CD4-positive, alpha-beta T cell (primary cell): ENCODE results near the gene TMTC3. TPM values are rescaled to one million over a fixed set of nuclear protein-coding genes. Genes with fewer than 3 reads are reported as not detected.

Experiments
- ATAC-seq: fragments of 200-7000 bp; cut with Tn5 transposase; one replicate; pipeline ENCODE4 v1.10.0; 2022; ENCODE audit warnings: mild to moderate bottlenecking; ENCODE audit not compliant: poor library complexity
- CTCF ChIA-PET: fragments of 350-600 bp; sonication (Branson Sonifier 250); formaldehyde crosslinking; loops from one replicate; lab custom pipeline; 2021; ENCODE audit warnings: antibody characterized with exemption, inconsistent platforms; lab: Charles Lee
- POLR2A ChIA-PET: fragments of 350-600 bp; sonication (Branson Sonifier 250); formaldehyde crosslinking; loops from one replicate; lab custom pipeline; 2021; ENCODE audit warnings: antibody characterized with exemption, inconsistent platforms; lab: Charles Lee
- DNase-seq, 14 experiments: peaks; one replicate each; pipeline ENCODE4 v3.0.0-alpha.2; 2013 to 2020; ENCODE audit warnings: mixed read lengths in 2 of 14
- H3K27ac ChIP-seq, 2 donors: one replicate each; pipeline versions ENCODE4 v1.5.1 to v1.7.0; 2013; ENCODE audit warnings: low read length in 2 of 2, low read depth in 1 of 2, mild to moderate bottlenecking in 1 of 2
- H3K27me3 ChIP-seq, 2 experiments: 1 replicate in 1 of 2; 2 replicates in 1 of 2; pipeline versions ENCODE4 v1.6.1 to v1.7.0; 2013; ENCODE audit warnings: low read length in 2 of 2, control low read depth in 1 of 2, mild to moderate bottlenecking in 1 of 2, moderate library complexity in 1 of 2; ENCODE audit not compliant: insufficient read depth in 2 of 2, control insufficient read depth in 1 of 2
- H3K36me3 ChIP-seq: one replicate; pipeline ENCODE4 v1.6.1; 2013; ENCODE audit warnings: low read length, control low read depth; ENCODE audit not compliant: insufficient read depth
- H3K4me1 ChIP-seq: one replicate; pipeline ENCODE4 v1.6.1; 2013; ENCODE audit warnings: low read length, control low read depth; ENCODE audit not compliant: insufficient read depth
- H3K4me3 ChIP-seq: one replicate; pipeline ENCODE4 v1.5.1; 2013; ENCODE audit warnings: mild to moderate bottlenecking, low read length, moderate library complexity
- H3K9me3 ChIP-seq, 2 experiments: 1 replicate in 1 of 2; 2 replicates in 1 of 2; pipeline versions ENCODE4 v1.6.1 to v1.7.0; 2013; ENCODE audit warnings: low read length in 2 of 2, mild to moderate bottlenecking in 2 of 2, control low read depth in 1 of 2, moderate library complexity in 1 of 2; ENCODE audit not compliant: control insufficient read depth in 1 of 2, insufficient read depth in 1 of 2
- H3K27ac Mint-ChIP-seq: one replicate; pipeline ENCODE4 v1.8.0; 2020; ENCODE audit warnings: mixed read lengths
- H3K27me3 Mint-ChIP-seq: one replicate; pipeline ENCODE4 v1.8.0; 2021; ENCODE audit warnings: mixed read lengths
- H3K36me3 Mint-ChIP-seq: one replicate; pipeline ENCODE4 v1.8.0; 2021; ENCODE audit warnings: low read depth, mixed read lengths
- H3K4me1 Mint-ChIP-seq: one replicate; pipeline ENCODE4 v1.8.0; 2021; ENCODE audit warnings: low read depth, mixed read lengths
- H3K4me3 Mint-ChIP-seq: one replicate; pipeline ENCODE4 v1.8.0; 2020; ENCODE audit warnings: mild to moderate bottlenecking, mixed read lengths
- H3K9me3 Mint-ChIP-seq: one replicate; pipeline ENCODE4 v1.8.0; 2020; ENCODE audit warnings: mixed read lengths
- CTCF ChIP-seq: fragments of 200-600 bp; IDR thresholded peaks from one replicate; pipeline ENCODE4 v1.8.0; 2022; ENCODE audit warnings: antibody characterized with exemption, mild to moderate bottlenecking
- intact Hi-C, 2 experiments: fragments of 100-400 bp; cut with DNase I in 1 of 2; cut with micrococcal nuclease in 1 of 2; formaldehyde crosslinking; loops; one replicate each; pipeline versions ENCODE4 v1.15.1 to v1.9.0; 2023 to 2025; cut with DNase I, micrococcal nuclease
- total RNA-seq, 174 experiments: library from RNA in 2 of 174; stranded (reverse) in 2 of 174; gene quantifications; one replicate each; pipeline ENCODE4 v1.2.3 and lab custom pipeline; 2021 to 2026

The TMTC3 gene
- total RNA-seq, 2 experiments from 2014 or later: 5.1 to 6.1 TPM

GRCh38 chr12:88122666-88123065 is 19.4 kb upstream of the TMTC3 start:
- no peak overlapping the region for H3K4me3 Mint-ChIP-seq
- ChIA-PET POLR2A (interaction anchor here (2.1 kb wide), 1 partner anchor 19 kb away, joined by 7 read pairs; the partner anchor contains the start of genes CEP290 and TMTC3), CTCF (no interaction called here)
- H3K27me3 ChIP-seq: no peaks in the 10 kb centered on the region
- no peak overlapping the region for H3K4me3 ChIP-seq
- intact Hi-C loops: no loop called here
- H3K27ac ChIP-seq: no peak overlapping the region
- peaks cover 26% of the 10 kb centered on the region for H3K36me3 ChIP-seq
- no peak for ATAC-seq
- H3K27ac Mint-ChIP-seq: no peak overlapping the region
- no peak for TF ChIP-seq CTCF
- no peaks in the 10 kb centered on the region for H3K4me1 Mint-ChIP-seq
- no peaks in the 10 kb centered on the region for H3K27me3 Mint-ChIP-seq
- no peaks in the 10 kb centered on the region for H3K9me3 ChIP-seq
- H3K4me1 ChIP-seq: no peaks in the 10 kb centered on the region
- H3K9me3 Mint-ChIP-seq: no peaks in the 10 kb centered on the region
- peaks cover 24% of the 10 kb centered on the region for H3K36me3 Mint-ChIP-seq
- no peak for DNase-seq

GRCh38 chr12:88127099-88127498 is 15.0 kb upstream of the TMTC3 start:
- Histone ChIP-seq H3K27ac (no peak overlapping the region), H3K36me3 (peaks cover 26% of the 10 kb centered on the region), H3K9me3 (no peaks in the 10 kb centered on the region), H3K4me3 (no peak overlapping the region), H3K4me1 (no peaks in the 10 kb centered on the region), H3K27me3 (no peaks in the 10 kb centered on the region)
- Mint-ChIP-seq H3K4me3 (no peak overlapping the region), H3K36me3 (peaks cover 36% of the 10 kb centered on the region), H3K4me1 (no peaks in the 10 kb centered on the region), H3K9me3 (no peaks in the 10 kb centered on the region), H3K27me3 (no peaks in the 10 kb centered on the region), H3K27ac (no peak overlapping the region)
- POLR2A ChIA-PET: no interaction called here
- intact Hi-C loops: no loop called here
- no peak for DNase-seq
- ATAC-seq: no peak
- TF ChIP-seq CTCF: no peak
- CTCF ChIA-PET: no interaction called here

GRCh38 chr12:88127855-88128254 is 14.3 kb upstream of the TMTC3 start:
- DNase-seq (no peak), ATAC-seq (no peak)
- ChIA-PET CTCF (no interaction called here), POLR2A (no interaction called here)
- intact Hi-C loops: no loop called here
- Histone ChIP-seq H3K9me3 (no peaks in the 10 kb centered on the region), H3K27ac (no peak overlapping the region), H3K36me3 (peaks cover 26% of the 10 kb centered on the region), H3K4me3 (no peak overlapping the region), H3K4me1 (no peaks in the 10 kb centered on the region), H3K27me3 (no peaks in the 10 kb centered on the region)
- H3K4me1 Mint-ChIP-seq: no peaks in the 10 kb centered on the region
- H3K9me3 Mint-ChIP-seq: no peaks in the 10 kb centered on the region
- no peak for TF ChIP-seq CTCF
- no peak overlapping the region for H3K27ac Mint-ChIP-seq
- H3K27me3 Mint-ChIP-seq: no peaks in the 10 kb centered on the region
- no peak overlapping the region for H3K4me3 Mint-ChIP-seq
- H3K36me3 Mint-ChIP-seq: peaks cover 43% of the 10 kb centered on the region
